Parathyroid adenoma (tissue), 2 donors: Measurements from ENCODE around the gene FUT1.

Source experiments
- H2AFZ ChIP-seq: fragments of 300-600 bp; sonication (generic); one replicate; pipeline ENCODE4 v1.7.0; 2017; ENCODE audit warnings: antibody characterized with exemption, mild to moderate bottlenecking
- H3K27ac ChIP-seq: fragments of 300-600 bp; sonication (generic); one replicate; pipeline ENCODE4 v1.7.0; 2017
- H3K27me3 ChIP-seq: fragments of 300-600 bp; sonication (generic); one replicate; pipeline ENCODE4 v1.7.0; 2017; ENCODE audit warnings: low read length; ENCODE audit not compliant: control insufficient read depth, insufficient read depth
- H3K36me3 ChIP-seq: fragments of 300-600 bp; sonication (generic); one replicate; pipeline ENCODE4 v1.7.0; 2017; ENCODE audit warnings: low read length; ENCODE audit not compliant: control insufficient read depth, insufficient read depth
- H3K4me1 ChIP-seq: fragments of 300-600 bp; sonication (generic); one replicate; pipeline ENCODE4 v1.7.0; 2017; ENCODE audit warnings: control low read depth
- H3K4me2 ChIP-seq: fragments of 300-600 bp; sonication (generic); one replicate; pipeline ENCODE4 v1.7.0; 2017; ENCODE audit warnings: low read length
- H3K4me3 ChIP-seq: fragments of 300-600 bp; sonication (generic); one replicate; pipeline ENCODE4 v1.7.0; 2017; ENCODE audit warnings: low read depth, low read length
- H3K79me2 ChIP-seq: fragments of 300-600 bp; sonication (generic); one replicate; pipeline ENCODE4 v1.7.0; 2017; ENCODE audit warnings: control low read depth
- H3K9ac ChIP-seq: fragments of 300-600 bp; sonication (generic); one replicate; pipeline ENCODE4 v1.7.0; 2017; ENCODE audit warnings: mild to moderate bottlenecking
- H3K9me3 ChIP-seq: fragments of 300-600 bp; sonication (generic); one replicate; pipeline ENCODE4 v1.7.0; 2017; ENCODE audit warnings: low read length; ENCODE audit not compliant: control insufficient read depth
- TF ChIP-seq, protein P1 (sequence below): fragments of 300-600 bp; sonication (generic); IDR thresholded peaks from one replicate; pipeline ENCODE4 v1.7.0; 2017; ENCODE audit warnings: antibody characterized with exemption, mild to moderate bottlenecking
- donor health status: primary hyperparathyroidism.

The FUT1 gene

GRCh38 chr19:48705431-48705830 is 47.0 kb downstream of the FUT1 start:
- H3K27ac ChIP-seq: no peak overlapping the region
- no peaks in the 10 kb centered on the region for H3K27me3 ChIP-seq
- no peak overlapping the region for H2AFZ ChIP-seq
- no peak overlapping the region for H3K4me3 ChIP-seq
- TF ChIP-seq, protein P1, sequence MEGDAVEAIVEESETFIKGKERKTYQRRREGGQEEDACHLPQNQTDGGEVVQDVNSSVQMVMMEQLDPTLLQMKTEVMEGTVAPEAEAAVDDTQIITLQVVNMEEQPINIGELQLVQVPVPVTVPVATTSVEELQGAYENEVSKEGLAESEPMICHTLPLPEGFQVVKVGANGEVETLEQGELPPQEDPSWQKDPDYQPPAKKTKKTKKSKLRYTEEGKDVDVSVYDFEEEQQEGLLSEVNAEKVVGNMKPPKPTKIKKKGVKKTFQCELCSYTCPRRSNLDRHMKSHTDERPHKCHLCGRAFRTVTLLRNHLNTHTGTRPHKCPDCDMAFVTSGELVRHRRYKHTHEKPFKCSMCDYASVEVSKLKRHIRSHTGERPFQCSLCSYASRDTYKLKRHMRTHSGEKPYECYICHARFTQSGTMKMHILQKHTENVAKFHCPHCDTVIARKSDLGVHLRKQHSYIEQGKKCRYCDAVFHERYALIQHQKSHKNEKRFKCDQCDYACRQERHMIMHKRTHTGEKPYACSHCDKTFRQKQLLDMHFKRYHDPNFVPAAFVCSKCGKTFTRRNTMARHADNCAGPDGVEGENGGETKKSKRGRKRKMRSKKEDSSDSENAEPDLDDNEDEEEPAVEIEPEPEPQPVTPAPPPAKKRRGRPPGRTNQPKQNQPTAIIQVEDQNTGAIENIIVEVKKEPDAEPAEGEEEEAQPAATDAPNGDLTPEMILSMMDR: no peak
- no peaks in the 10 kb centered on the region for H3K9me3 ChIP-seq
- no peak overlapping the region for H3K4me2 ChIP-seq
- no peaks in the 10 kb centered on the region for H3K79me2 ChIP-seq
- no peaks in the 10 kb centered on the region for H3K36me3 ChIP-seq
- no peak overlapping the region for H3K9ac ChIP-seq
- H3K4me1 ChIP-seq: no peaks in the 10 kb centered on the region

- H3K9me3 ChIP-seq: no peaks in the 10 kb centered on the region
- no peaks in the 10 kb centered on the region for H3K4me1 ChIP-seq
- H3K27ac ChIP-seq: no peak overlapping the region
- H3K4me3 ChIP-seq: no peak overlapping the region
- H3K9ac ChIP-seq: no peak overlapping the region
- no peaks in the 10 kb centered on the region for H3K27me3 ChIP-seq
- H3K4me2 ChIP-seq: no peak overlapping the region
- no peaks in the 10 kb centered on the region for H3K79me2 ChIP-seq
- H2AFZ ChIP-seq: no peak overlapping the region
- H3K36me3 ChIP-seq: no peaks in the 10 kb centered on the region
- TF ChIP-seq, protein P1: no peak
Observed at GRCh38 chr19:48703316-48703715, 49.1 kb downstream of the FUT1 start.

DNA sequence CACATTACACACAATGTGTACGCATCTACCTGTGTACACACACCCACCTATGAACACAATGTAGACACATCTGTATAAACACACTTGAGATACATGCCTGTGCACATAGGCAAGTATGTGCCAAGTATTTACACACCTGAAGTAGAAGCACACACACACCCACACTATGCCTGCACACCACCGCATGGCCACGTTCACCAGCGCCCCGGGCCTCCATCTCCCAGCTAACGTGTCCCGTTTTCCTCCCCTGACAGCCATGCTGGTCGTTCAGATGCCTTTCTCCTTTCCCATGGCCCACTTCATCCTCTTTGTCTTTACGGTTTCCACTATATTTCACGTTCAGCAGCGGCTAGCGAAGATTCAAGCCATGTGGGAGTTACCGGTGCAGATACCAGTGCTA is 49.7 kb downstream of the FUT1 start:
- TF ChIP-seq, protein P1: no peak
- H3K9me3 ChIP-seq: no peaks in the 10 kb centered on the region
- H3K27ac ChIP-seq: no peak overlapping the region
- H3K9ac ChIP-seq: no peak overlapping the region
- no peaks in the 10 kb centered on the region for H3K79me2 ChIP-seq
- no peaks in the 10 kb centered on the region for H3K4me1 ChIP-seq
- no peaks in the 10 kb centered on the region for H3K27me3 ChIP-seq
- H3K4me3 ChIP-seq: no peak overlapping the region
- no peak overlapping the region for H3K4me2 ChIP-seq
- H2AFZ ChIP-seq: no peak overlapping the region
- H3K36me3 ChIP-seq: no peaks in the 10 kb centered on the region

DNA sequence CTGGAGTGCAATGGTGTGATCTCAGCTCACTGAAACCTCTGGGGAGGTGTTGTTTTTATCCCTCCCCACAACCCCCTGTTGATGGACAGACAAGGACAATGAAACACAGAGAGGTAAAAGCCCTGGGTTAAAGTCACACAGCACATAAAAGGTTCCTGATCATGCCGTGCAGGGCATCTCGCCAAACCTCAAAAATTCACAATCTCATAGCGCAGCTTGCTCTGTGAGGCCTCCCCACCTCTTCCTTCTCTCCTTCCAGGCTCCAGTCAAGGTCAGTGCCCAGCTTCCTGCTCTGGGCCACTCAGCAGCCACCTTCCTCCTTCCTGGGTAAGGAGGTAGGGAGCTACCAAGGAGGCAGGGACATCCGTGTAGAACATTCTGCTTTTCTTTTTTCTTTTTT is 54.4 kb downstream of the FUT1 start:
- Histone ChIP-seq H2AFZ (no peak overlapping the region), H3K27ac (no peak overlapping the region)

More for the DNA sequence above, 54.4 kb downstream of the FUT1 start:
- Histone ChIP-seq H3K4me1 (peaks cover 6% of the 10 kb centered on the region), H3K9ac (no peak overlapping the region), H3K9me3 (no peaks in the 10 kb centered on the region), H3K4me2 (no peak overlapping the region), H3K4me3 (no peak overlapping the region), H3K79me2 (no peaks in the 10 kb centered on the region), H3K27me3 (no peaks in the 10 kb centered on the region), H3K36me3 (no peaks in the 10 kb centered on the region)
- TF ChIP-seq, protein P1: no peak
